ENCODE measurements around the gene CDK6.

CDK6 gene

GRCh38 chr7:92622685-92623084, 213.7 kb downstream of the CDK6 start:
- in situ Hi-C loops (cut with HindIII; ENCODE audit: low pct_ligation_motif_present, low sequenced_read_pairs), result no loop called here
- DNase-seq, result no peak
- H3K36me3 ChIP-seq (replicated peaks), result peaks cover 8% of the 10 kb centered on the region
- H3K27ac ChIP-seq, result no peak overlapping the region
- TF ChIP-seq CTCF (IDR thresholded peaks at IDR 0.05; ENCODE audit: low read depth, low read length, missing control alignments), result no peak
- no peaks in the 10 kb centered on the region for H3K27me3 ChIP-seq (replicated peaks)
- H3K4me3 ChIP-seq (ENCODE audit: low read depth, low read length), result no peak overlapping the region

GRCh38 chr7:92622030-92622429, 214.3 kb downstream of the CDK6 start:
- H3K27ac ChIP-seq, result peak overlapping the region; percentile 28

GRCh38 chr7:92621561-92622023, 214.8 kb downstream of the CDK6 start:
- peaks cover 12% of the 10 kb centered on the region for H3K36me3 ChIP-seq (replicated peaks)
- TF ChIP-seq CTCF (IDR thresholded peaks at IDR 0.05; ENCODE audit: low read depth, low read length, missing control alignments), result no peak
- no peak overlapping the region for H3K4me3 ChIP-seq (ENCODE audit: low read depth, low read length)
- in situ Hi-C loops (cut with HindIII; ENCODE audit: low pct_ligation_motif_present, low sequenced_read_pairs), result no loop called here
- no peaks in the 10 kb centered on the region for H3K27me3 ChIP-seq (replicated peaks)
- no peak for DNase-seq
- peak overlapping the region; percentile 28 for H3K27ac ChIP-seq

More at GRCh38 chr7:92622030-92622429, 214.3 kb downstream of the CDK6 start:
- Histone ChIP-seq H3K36me3 (replicated peaks) (peaks cover 9% of the 10 kb centered on the region), H3K4me3 (ENCODE audit: low read depth, low read length) (no peak overlapping the region), H3K27me3 (replicated peaks) (no peaks in the 10 kb centered on the region)
- no peak for DNase-seq
- TF ChIP-seq CTCF (IDR thresholded peaks at IDR 0.05; ENCODE audit: low read depth, low read length, missing control alignments), result no peak
- in situ Hi-C loops (cut with HindIII; ENCODE audit: low pct_ligation_motif_present, low sequenced_read_pairs), result no loop called here

GRCh38 chr7:92621026-92621540, 215.3 kb downstream of the CDK6 start:
- Histone ChIP-seq H3K27ac (peak overlapping the region; percentile 28), H3K36me3 (replicated peaks) (peaks cover 16% of the 10 kb centered on the region), H3K4me3 (ENCODE audit: low read depth, low read length) (no peak overlapping the region), H3K27me3 (replicated peaks) (no peaks in the 10 kb centered on the region)
- peak; percentile 75 for TF ChIP-seq CTCF (IDR thresholded peaks at IDR 0.05; ENCODE audit: low read depth, low read length, missing control alignments)
- DNase-seq, result peak; percentile 70
- in situ Hi-C loops (cut with HindIII; ENCODE audit: low pct_ligation_motif_present, low sequenced_read_pairs), result no loop called here

GRCh38 chr7:92615861-92616260, 220.5 kb downstream of the CDK6 start:
- DNase-seq, result no peak
- H3K36me3 ChIP-seq (replicated peaks), result peaks cover 36% of the 10 kb centered on the region
- in situ Hi-C loops (cut with HindIII; ENCODE audit: low pct_ligation_motif_present, low sequenced_read_pairs), result no loop called here
- H3K27me3 ChIP-seq (replicated peaks), result no peaks in the 10 kb centered on the region
- H3K27ac ChIP-seq, result no peak overlapping the region
- no peak for TF ChIP-seq CTCF (IDR thresholded peaks at IDR 0.05; ENCODE audit: low read depth, low read length, missing control alignments)
- H3K4me3 ChIP-seq (ENCODE audit: low read depth, low read length), result no peak overlapping the region

- Histone ChIP-seq H3K4me3 (ENCODE audit: low read depth, low read length) (no peak overlapping the region), H3K36me3 (replicated peaks) (peaks cover 36% of the 10 kb centered on the region), H3K27ac (no peak overlapping the region), H3K27me3 (replicated peaks) (no peaks in the 10 kb centered on the region)
- TF ChIP-seq CTCF (IDR thresholded peaks at IDR 0.05; ENCODE audit: low read depth, low read length, missing control alignments), result no peak
- DNase-seq, result no peak
- in situ Hi-C loops (cut with HindIII; ENCODE audit: low pct_ligation_motif_present, low sequenced_read_pairs), result no loop called here
These were observed 221.7 kb downstream of the CDK6 start for GRCh38 chr7:92614660-92615174.
